ENCODE measurements around the gene ZDHHC19.
"Not testable (repeated sequence)": the region's sequence is repeated elsewhere in the genome, so short reads cannot be mapped to it uniquely, and the experiment has no call there.

DNA sequence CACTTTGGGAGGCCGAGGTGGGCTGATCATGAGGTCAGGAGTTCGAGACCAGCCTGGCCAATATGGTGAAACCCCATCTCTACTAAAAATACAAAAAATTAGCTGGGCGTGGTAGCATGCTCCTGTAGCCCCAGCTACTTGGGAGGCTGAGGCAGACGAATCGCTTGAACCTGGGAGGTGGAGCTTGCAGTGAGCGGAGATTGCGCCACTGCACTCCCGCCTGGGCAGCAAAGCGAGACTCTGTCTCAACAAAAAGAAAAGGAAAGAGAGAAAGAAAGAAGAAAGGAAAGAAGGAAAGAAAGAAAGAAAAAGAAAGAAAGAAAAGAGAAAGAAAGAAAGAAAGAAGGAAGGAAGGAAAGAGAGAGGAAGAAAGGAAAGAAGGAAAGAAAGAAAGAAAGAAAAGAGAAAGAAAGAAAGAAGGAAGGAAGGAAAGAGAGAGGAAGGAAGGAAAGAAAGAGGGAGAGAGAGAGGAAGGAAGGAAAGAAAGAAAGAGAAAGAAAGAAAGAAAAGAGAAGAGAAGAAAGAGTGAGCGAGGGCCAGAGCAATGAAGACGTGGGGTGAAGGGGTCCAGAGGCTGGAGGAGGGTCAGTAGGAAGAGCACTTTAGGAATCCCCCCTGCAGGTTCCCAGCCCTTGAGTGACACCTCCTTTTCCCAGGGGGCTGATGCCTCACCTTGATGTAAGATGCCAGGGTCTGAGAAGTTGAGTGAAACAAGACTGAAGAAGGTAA, 1.1 kb downstream of the ZDHHC19 start:
- not testable (repeated sequence) for TF ChIP-seq EZH2phosphoT487 (IDR thresholded peaks at IDR 0.05; ENCODE audit: insufficient read depth, low read depth); EZH2 (IDR thresholded peaks at IDR 0.05; ENCODE audit: insufficient read depth, poor library complexity, severe bottlenecking)

Measured in GM23248 (cell line).